Fibroblast of lung (primary cell): ENCODE data around the gene NFASC.

ENCODE experiments used
- CTCF ChIP-seq, 2 donors: IDR thresholded peaks in 1 of 2; conservative IDR thresholded peaks in 1 of 2; 1 replicate in 1 of 2; 2 replicates in 1 of 2; pipeline ENCODE4 v1.5.1; 2011 to 2012; ENCODE audit warnings: low read length in 2 of 2, control low read depth in 1 of 2, inconsistent platforms in 1 of 2, low read depth in 1 of 2, mild to moderate bottlenecking in 1 of 2
- EZH2 ChIP-seq: IDR thresholded peaks from 2 replicates; pipeline ENCODE4 v1.5.1; 2012; ENCODE audit warnings: low read length, control low read depth, mild to moderate bottlenecking; ENCODE audit errors: missing control alignments

GRCh38 chr1:205066141-205066818, 195.6 kb downstream of the NFASC start:
- TF ChIP-seq CTCF (conservative IDR thresholded peaks at IDR 0.05 in 1 of 2, IDR thresholded peaks at IDR 0.05 in 1 of 2; ENCODE audit: low read depth in 1 of 2, low read length in 2 of 2), result no peak
- TF ChIP-seq EZH2, result no peak
